Lung (tissue), 12 donors: ENCODE measurements around the gene FILIP1. TPM values are rescaled to one million over a fixed set of nuclear protein-coding genes. Genes with fewer than 3 reads are reported as not detected.
A peak's percentile ranks its signal among the peaks of the same experiment; 100 is the strongest.

Source experiments
- ATAC-seq: fragments of 200-7000 bp; cut with Tn5 transposase; one replicate; pipeline ENCODE4 v1.9.1; 2020; ENCODE audit warnings: moderate number of reproducible peaks; ENCODE audit not compliant: insufficient read depth, low FRiP score
- DNase-seq, 3 donors: peaks; one replicate each; pipeline ENCODE4 v3.0.0-alpha.2; 2013 to 2017
- H3K27ac ChIP-seq, 2 donors: one replicate each; pipeline ENCODE4 v1.5.1; 2013; ENCODE audit warnings: mild to moderate bottlenecking in 2 of 2, moderate library complexity in 2 of 2, control low read depth in 1 of 2, inconsistent platforms in 1 of 2, low read depth in 1 of 2, low read length in 1 of 2
- H3K27me3 ChIP-seq, 3 donors: one replicate each; pipeline ENCODE4 v1.5.1; 2013; ENCODE audit warnings: low read length in 2 of 3; ENCODE audit not compliant: control insufficient read depth in 3 of 3, insufficient read depth in 3 of 3
- H3K36me3 ChIP-seq, 4 donors: one replicate each; pipeline ENCODE4 v1.5.1; 2013; ENCODE audit warnings: low read length in 4 of 4, mild to moderate bottlenecking in 1 of 4, moderate library complexity in 1 of 4; ENCODE audit not compliant: control insufficient read depth in 4 of 4, insufficient read depth in 4 of 4
- H3K4me1 ChIP-seq, 5 donors: one replicate each; pipeline ENCODE4 v1.5.1; 2013; ENCODE audit warnings: low read length in 5 of 5, mild to moderate bottlenecking in 2 of 5, moderate library complexity in 1 of 5; ENCODE audit not compliant: control insufficient read depth in 5 of 5, insufficient read depth in 5 of 5
- H3K4me3 ChIP-seq: one replicate; pipeline ENCODE4 v1.5.1; 2013; ENCODE audit warnings: mild to moderate bottlenecking, control low read depth, moderate library complexity
- H3K9ac ChIP-seq, 2 donors: one replicate each; pipeline ENCODE4 v1.5.1; 2013; ENCODE audit warnings: low read length in 2 of 2, control low read depth in 1 of 2; ENCODE audit not compliant: insufficient read depth in 1 of 2
- H3K9me3 ChIP-seq, 4 donors: one replicate each; pipeline ENCODE4 v1.5.1; 2013; ENCODE audit warnings: low read length in 3 of 4, mild to moderate bottlenecking in 1 of 4, moderate library complexity in 1 of 4; ENCODE audit not compliant: control insufficient read depth in 4 of 4, insufficient read depth in 3 of 4
- WGBS, 2 donors: extraction: QIAGEN DNeasy Blood & Tissue Kit; methylation state at CpG; one replicate each; pipeline ENCODE4 v1.1.7; 2013; 5-methylcytosine and 5-hydroxymethylcytosine counted together
- polyA plus RNA-seq, 2 donors: library from polyadenylated mRNA; stranded (reverse); fragments of 200-250 nt; gene quantifications; one replicate each; pipeline ENCODE4 v1.2.1, GENCODE V29; 2013
- total RNA-seq, 2 donors: library from RNA; depleted of rRNA in 1 of 2; stranded (reverse); fragments of >200 nt in 1 of 2; gene quantifications; one replicate each; pipeline ENCODE4 v1.2.1, GENCODE V29; 2014 to 2021
- TF ChIP-seq, protein P1 (sequence below): IDR thresholded peaks from 2 replicates; pipeline ENCODE4 v1.5.1; 2012; ENCODE audit warnings: mild to moderate bottlenecking; ENCODE audit errors: control extremely low read depth, extremely low read depth
- donor health status: control.
- donor health status: control.
- donor health status: Bipolar disorder and iron deficiency.
- donor health status: healthy.
- donor health status: DM: yes; HTN: yes; CAD: no.

FILIP1 gene
- total and polyA plus RNA-seq, 4 donors = 5.6 to 24.1 (median 11.1) TPM

DNA sequence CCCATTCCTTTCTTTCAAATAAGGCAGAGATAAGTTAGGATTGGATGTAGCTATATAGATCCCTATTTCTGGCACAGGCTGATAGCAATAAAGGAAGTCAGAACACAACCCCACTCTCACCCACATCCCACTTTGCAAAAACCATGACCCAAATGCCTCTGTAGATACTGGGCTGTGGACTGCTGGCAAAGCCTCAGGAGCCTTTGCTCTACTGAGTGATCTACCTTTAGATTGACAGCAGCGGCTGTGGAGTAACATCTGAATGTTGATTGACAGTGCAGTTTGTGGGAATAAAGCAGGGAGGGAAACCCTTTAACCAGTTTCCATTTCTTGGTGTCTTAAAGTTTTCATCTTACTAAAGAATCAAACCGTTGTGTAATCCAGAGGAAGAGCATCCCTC is 202.3 kb downstream of the FILIP1 start:
- no peaks in the 10 kb centered on the region for H3K27me3 ChIP-seq
- DNase-seq = no peak
- no peaks in the 10 kb centered on the region for H3K9me3 ChIP-seq
- WGBS, 2 donors = 60 to 76% methylated on average over 2 of the region's 2 CpGs
- TF ChIP-seq, protein P1, sequence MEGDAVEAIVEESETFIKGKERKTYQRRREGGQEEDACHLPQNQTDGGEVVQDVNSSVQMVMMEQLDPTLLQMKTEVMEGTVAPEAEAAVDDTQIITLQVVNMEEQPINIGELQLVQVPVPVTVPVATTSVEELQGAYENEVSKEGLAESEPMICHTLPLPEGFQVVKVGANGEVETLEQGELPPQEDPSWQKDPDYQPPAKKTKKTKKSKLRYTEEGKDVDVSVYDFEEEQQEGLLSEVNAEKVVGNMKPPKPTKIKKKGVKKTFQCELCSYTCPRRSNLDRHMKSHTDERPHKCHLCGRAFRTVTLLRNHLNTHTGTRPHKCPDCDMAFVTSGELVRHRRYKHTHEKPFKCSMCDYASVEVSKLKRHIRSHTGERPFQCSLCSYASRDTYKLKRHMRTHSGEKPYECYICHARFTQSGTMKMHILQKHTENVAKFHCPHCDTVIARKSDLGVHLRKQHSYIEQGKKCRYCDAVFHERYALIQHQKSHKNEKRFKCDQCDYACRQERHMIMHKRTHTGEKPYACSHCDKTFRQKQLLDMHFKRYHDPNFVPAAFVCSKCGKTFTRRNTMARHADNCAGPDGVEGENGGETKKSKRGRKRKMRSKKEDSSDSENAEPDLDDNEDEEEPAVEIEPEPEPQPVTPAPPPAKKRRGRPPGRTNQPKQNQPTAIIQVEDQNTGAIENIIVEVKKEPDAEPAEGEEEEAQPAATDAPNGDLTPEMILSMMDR = no peak
- H3K27ac ChIP-seq = no peak overlapping the region
- no peak overlapping the region for H3K9ac ChIP-seq
- no peak overlapping the region for H3K4me3 ChIP-seq
- H3K36me3 ChIP-seq = peaks cover 0 to 5% (median 4%) of the 10 kb centered on the region in 4 donors
- peaks cover 0 to 5% (median 0%) of the 10 kb centered on the region in 5 donors for H3K4me1 ChIP-seq
- no peak for ATAC-seq

DNA sequence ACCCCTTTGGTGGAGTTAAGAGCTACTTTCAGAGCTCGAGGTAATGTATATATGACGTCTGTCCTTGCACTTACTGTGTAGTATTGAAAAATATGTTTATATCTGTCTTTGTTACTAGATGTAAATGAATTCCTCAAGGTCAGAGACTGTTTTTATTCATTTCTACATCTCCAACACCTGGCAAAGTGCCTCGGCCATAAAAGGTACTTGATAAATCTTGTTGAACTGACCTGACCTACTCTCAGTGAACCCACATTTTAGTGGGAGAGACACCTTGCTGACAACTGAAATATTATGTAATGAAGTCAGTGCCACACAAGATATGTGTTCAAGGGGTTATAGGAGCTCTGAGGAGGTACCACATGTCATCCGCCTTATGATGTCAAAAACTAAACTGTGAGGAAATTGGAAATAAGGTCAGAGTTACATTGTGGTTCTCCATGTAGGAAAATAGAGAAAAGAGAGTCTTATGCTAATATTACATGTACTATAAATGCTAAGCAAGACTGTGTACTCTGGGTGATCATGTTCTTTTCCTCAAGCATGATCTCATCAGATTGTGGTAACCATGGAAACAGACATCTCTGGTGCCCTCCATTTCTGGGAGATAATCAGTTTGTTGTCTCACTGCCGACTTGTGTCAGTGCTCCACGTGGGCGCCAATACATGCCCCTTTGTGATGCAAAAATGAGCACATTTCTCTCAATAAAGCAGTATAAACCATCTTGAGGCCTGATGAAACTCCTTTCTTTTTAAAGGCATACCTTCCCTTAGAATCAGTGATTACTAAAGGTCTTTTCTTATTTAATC is 203.3 kb downstream of the FILIP1 start:
- TF ChIP-seq, protein P1 = no peak
- no peaks in the 10 kb centered on the region for H3K27me3 ChIP-seq
- H3K36me3 ChIP-seq = peaks cover 0 to 5% (median 4%) of the 10 kb centered on the region in 4 donors
- ATAC-seq (peak; percentile 47), DNase-seq (no peak)
- WGBS, 2 donors = 69 to 79% methylated on average over 7 of the region's 7 CpGs
- no peak overlapping the region for H3K4me3 ChIP-seq
- no peaks in the 10 kb centered on the region for H3K9me3 ChIP-seq
- peaks cover 0 to 9% (median 4%) of the 10 kb centered on the region in 5 donors for H3K4me1 ChIP-seq
- no peak overlapping the region for H3K27ac ChIP-seq
- H3K9ac ChIP-seq = no peak overlapping the region

DNA sequence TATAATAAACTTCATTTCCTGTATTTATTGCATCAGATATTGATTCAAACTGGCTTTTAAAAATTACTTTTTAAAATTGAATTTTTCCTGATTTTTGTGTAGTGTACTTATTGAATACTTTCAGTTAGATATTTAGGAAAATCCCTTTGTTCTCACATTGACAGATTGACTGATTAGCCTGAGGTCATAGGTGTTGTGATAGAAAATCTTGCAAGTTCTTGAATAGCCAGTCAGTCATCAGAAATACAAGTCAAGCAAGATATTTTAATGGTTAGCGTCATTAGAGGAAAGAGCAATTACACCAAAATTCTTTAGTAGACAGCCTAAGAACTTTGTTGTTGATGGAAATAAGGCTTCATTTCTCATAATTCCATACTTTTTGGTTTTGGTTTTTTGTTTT is 205.6 kb downstream of the FILIP1 start:
- Histone ChIP-seq H3K9me3 (no peaks in the 10 kb centered on the region), H3K4me3 (no peak overlapping the region), H3K27me3 (no peaks in the 10 kb centered on the region), H3K36me3 (peaks cover 2 to 5% (median 5%) of the 10 kb centered on the region in 4 donors), H3K9ac (no peak overlapping the region), H3K4me1 (peaks cover 0 to 10% (median 4%) of the 10 kb centered on the region in 5 donors), H3K27ac (no peak overlapping the region)
- no peak for ATAC-seq
- DNase-seq = no peak
- TF ChIP-seq, protein P1 = no peak
- 98 to 100% methylated on average over 1 of the region's 1 CpG for WGBS, 2 donors
